HG03060 (cell line): Measurements from ENCODE around the gene RGL1.

Experiments used
- ATAC-seq: cut with Tn5 transposase; IDR thresholded peaks from one replicate; pipeline ENCODE4 v1.9.1; 2021; ENCODE audit warnings: low read depth, moderate number of reproducible peaks; ENCODE audit not compliant: unreplicated experiment

The RGL1 gene

GRCh38 chr1:183942933-183943693 is 138.2 kb downstream of the RGL1 start:
- ATAC-seq = no peak

- no peak for ATAC-seq
Measured at GRCh38 chr1:183945428-183946319, 140.8 kb downstream of the RGL1 start.

- ATAC-seq = no peak
Measured at GRCh38 chr1:183946320-183946613, 141.3 kb downstream of the RGL1 start.

DNA sequence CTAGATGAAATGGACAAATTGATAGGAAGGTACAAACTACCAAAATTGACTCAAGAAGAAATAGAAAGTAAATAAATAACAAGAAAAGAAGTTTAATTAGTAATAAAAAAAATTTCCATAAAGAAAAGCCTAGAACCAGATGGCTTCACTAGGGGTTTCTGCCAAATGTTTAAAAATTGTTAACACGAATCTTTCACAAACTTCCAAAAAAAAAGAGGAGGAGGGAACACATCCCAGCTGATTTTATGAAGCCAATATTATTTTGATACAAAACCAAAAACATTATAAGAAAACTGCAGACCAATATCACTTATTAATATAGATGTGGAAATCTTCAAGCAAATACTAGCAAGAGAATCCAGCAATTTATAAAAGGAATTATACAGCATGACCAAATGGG is 143.1 kb downstream of the RGL1 start:
- no peak for ATAC-seq

DNA sequence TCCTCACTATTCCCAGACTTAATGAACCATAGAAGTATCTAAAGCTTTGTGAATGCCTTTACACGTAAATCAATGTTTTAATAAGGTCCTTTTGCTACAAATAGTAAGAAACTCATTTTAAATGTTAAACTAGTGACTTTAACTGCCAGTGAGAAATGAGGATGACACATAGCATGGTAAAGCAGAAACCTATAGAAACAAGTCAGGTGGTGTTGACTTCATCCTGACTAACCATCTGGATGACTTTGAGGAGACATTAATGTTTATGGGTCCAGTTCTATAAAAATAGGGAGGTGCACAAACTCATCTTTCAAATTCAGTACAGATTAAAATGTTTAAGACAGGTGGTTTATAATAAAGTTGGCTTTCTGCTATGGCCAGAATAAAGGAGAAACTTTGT is 147.2 kb downstream of the RGL1 start:
- ATAC-seq = no peak

DNA sequence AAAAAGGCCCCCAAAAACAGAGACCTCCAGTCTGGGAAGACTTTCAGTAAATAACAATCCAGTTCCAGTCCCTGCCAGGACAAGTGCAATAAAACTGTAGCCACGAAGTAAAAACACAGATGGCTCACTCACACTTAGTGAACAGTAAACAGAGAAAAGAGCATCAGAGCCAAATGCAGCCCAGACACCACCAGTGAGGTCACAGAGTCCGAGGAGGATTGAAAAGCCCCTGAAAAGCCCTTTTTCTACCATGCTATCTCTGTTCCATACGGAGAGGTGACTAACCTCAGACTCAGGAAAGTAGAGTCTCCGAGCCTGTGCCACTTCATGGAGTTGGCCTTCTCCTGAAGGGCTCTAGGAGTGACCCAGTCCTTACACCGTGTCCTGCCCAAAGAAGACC is 148.1 kb downstream of the RGL1 start:
- no peak for ATAC-seq

GRCh38 chr1:183954496-183954895 is 149.6 kb downstream of the RGL1 start:
- ATAC-seq = no peak

DNA sequence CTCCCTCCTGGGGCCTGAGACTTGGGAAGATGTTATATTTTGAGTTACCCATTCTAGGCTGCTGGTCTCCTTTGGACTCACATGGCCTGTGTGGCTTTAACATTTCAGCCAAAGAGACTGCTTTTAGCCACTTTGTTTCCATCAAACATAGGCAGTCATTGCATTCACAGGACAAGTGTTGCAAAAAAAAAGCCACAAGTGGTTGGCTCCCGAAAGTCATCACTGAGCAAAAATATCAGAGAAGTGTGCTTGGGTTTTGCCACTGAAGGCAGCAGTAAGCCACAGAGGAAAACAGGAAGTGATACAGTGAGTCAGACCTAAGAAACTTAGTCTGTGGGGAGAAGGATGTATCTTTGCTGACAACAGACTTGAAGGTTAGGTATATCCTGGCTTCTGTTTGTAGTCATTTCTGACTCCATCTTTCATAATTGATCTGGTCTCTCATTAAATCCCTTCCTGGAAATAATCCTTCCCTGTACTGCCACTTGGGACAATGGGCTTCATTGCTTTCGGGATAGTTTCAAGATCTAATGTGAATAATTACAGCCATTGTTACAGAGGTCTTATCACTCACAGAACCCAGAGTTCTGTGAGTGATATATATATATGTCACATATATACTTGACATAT is 151.8 kb downstream of the RGL1 start:
- peak; percentile 97 for ATAC-seq

DNA sequence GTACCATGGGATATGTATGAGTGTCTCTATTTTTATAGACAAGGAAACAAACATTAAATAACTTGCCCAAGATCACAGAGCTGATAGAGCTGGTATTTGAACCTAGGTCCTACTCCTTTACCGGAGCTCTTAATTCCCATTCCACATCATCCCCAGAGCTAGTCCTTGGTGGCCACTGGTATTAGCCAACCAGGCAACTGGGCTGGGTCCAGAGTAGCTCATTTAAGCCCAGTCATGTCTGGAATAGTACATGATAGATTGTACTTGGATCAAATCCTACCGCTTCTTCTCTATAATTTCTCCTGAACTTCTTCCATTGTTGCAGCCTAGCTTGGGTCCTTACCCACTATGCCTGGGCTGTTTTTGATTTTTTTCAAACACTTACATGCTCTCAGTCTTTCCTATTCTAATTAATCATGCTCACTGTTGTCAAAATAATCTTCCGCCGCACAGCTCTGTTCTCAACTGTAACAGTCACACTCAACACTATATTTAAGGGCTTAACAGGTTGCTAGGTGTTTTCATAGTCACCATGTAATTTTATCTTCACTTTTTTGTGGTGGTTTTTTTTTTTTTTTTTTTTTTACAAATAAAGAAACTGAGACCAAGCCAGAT is 152.4 kb downstream of the RGL1 start:
- ATAC-seq = no peak

- no peak for ATAC-seq
Measured at GRCh38 chr1:183958958-183959357, 154.0 kb downstream of the RGL1 start.

- no peak for ATAC-seq
Measured at GRCh38 chr1:183961132-183961531, 156.2 kb downstream of the RGL1 start.

DNA sequence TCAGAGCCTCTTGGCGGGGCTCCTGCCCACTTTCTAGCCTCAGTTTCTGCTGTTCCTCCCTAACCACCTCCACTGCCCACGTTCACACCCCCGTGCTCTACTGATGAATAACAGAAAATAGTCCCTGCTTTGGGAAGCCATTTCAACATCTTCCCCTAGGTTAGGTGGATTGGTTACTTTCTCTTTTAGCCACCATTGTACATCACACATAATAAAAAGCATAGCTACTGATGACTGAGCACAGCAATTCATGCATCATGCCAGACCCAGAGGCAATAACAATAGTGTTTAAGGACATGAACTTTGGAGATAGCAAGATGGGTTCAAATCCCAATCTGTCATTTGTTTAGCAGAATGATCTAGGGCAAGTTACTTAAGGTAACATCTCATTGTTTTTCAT is 158.0 kb downstream of the RGL1 start:
- ATAC-seq = no peak

GRCh38 chr1:183965726-183966125 is 160.8 kb downstream of the RGL1 start:
- ATAC-seq = no peak

- no peak for ATAC-seq
Measured at GRCh38 chr1:183966487-183966886, 161.6 kb downstream of the RGL1 start.

DNA sequence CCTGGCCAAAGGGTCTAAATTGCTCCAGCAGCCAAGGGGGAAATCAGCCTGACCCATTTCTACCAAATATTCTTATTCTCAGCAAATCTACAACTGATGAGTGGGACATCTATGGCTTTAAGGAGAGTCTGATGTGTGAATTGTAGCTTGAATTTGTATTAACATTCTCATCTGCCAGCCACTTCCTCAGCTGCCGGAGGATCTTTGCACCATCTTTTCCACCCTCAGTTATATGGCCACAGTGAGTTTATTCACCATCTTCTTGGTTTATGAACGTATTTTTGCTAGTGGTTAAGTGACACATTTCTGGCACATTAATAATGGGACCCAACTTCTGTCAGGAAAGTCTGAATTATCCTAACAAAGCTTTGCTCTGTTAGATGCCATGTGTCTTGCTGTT is 163.0 kb downstream of the RGL1 start:
- no peak for ATAC-seq

GRCh38 chr1:183968386-183968785 is 163.5 kb downstream of the RGL1 start:
- ATAC-seq = no peak

GRCh38 chr1:183970516-183971300 is 165.8 kb downstream of the RGL1 start:
- no peak for ATAC-seq

DNA sequence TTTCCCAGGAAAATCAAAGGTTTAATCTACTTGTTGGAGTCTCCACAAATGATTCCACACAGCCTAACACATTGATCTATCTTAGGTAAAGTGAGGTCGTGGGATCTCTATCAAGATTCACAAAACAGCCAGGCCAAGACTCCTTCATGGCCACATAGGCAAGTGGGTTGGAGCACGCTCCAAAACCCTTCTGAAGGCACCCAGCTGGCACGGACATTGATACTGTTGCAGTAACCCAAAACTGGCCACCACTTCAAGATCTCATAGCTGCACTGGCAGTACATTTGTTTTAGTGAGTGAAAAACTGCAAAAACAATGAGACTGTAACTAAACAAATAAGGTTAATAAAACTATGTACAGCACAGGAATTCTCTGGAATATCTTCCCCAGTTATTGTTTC is 170.7 kb downstream of the RGL1 start:
- no peak for ATAC-seq

DNA sequence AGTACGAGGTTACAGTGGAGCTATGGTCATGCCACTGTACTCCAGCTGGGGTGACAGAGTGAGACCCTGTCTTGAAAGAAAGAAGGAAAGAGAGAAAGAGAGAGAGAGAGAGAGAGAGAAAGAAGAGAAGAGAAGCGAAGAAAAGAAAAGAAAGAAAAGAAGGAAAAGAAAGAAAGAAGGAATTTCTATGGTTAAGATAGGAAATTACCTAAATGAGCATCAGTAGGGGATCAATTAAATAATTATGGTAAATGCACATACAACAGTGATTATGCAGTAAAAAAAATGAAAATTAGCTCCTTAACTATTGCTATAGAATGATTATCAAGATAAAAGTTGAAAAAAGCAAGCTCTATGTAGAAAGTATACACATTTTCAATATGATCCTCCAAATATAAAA is 172.8 kb downstream of the RGL1 start:
- ATAC-seq = no peak
